Measurements from ENCODE around the gene TBC1D22A.

DNA sequence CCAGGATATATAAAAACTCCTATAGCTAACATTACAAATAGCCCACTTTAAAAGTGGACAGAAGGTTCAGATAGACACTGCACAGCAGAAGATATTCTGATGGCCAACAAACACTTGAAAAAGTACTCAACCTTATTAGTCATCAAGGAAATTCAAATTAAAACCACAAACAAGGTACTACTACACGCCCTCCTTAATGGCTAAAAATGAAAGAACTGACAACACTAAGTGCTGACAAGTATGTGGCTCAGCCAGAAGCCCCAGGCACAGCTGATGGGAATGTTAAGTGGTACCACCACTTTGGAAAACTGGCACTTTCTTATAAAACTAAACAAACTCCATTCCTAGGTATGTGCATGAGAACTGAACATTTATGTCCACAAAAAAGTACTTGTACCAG, 320.1 kb downstream of the TBC1D22A start:
- TF ChIP-seq POLR2AphosphoS5 (IDR thresholded peaks at IDR 0.05) = no peak
- TF ChIP-seq, protein P1, sequence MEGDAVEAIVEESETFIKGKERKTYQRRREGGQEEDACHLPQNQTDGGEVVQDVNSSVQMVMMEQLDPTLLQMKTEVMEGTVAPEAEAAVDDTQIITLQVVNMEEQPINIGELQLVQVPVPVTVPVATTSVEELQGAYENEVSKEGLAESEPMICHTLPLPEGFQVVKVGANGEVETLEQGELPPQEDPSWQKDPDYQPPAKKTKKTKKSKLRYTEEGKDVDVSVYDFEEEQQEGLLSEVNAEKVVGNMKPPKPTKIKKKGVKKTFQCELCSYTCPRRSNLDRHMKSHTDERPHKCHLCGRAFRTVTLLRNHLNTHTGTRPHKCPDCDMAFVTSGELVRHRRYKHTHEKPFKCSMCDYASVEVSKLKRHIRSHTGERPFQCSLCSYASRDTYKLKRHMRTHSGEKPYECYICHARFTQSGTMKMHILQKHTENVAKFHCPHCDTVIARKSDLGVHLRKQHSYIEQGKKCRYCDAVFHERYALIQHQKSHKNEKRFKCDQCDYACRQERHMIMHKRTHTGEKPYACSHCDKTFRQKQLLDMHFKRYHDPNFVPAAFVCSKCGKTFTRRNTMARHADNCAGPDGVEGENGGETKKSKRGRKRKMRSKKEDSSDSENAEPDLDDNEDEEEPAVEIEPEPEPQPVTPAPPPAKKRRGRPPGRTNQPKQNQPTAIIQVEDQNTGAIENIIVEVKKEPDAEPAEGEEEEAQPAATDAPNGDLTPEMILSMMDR (IDR thresholded peaks at IDR 0.05) = no peak

Data from upper lobe of left lung (tissue), 4 donors.